ENCODE measurements around the gene STMP1.

DNA sequence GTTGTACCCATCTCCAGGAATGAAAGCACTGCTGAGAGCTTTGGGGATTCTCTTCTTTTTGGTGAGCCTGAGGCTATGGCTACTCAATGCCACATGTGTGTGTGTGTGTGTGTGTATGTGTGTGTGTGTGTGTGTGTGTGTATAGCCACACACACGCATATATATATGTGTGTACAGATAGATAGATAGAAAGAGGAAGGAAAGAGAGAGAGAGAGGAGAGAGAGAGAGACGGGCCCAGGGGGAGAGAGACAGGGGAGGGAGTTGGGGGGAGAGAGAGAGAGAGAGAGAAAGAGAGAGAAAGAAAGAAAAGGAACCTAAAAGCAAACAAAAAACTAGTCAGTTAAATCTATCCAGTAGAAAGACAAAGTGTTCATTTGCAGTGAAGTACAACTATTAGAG, 57.4 kb downstream of the STMP1 start:
- TF ChIP-seq POLR2A (IDR thresholded peaks at IDR 0.05; ENCODE audit: low read depth) (no peak), POLR2AphosphoS5 (IDR thresholded peaks at IDR 0.05) (no peak), EP300 (IDR thresholded peaks at IDR 0.05) (no peak)
- TF ChIP-seq, protein P1, sequence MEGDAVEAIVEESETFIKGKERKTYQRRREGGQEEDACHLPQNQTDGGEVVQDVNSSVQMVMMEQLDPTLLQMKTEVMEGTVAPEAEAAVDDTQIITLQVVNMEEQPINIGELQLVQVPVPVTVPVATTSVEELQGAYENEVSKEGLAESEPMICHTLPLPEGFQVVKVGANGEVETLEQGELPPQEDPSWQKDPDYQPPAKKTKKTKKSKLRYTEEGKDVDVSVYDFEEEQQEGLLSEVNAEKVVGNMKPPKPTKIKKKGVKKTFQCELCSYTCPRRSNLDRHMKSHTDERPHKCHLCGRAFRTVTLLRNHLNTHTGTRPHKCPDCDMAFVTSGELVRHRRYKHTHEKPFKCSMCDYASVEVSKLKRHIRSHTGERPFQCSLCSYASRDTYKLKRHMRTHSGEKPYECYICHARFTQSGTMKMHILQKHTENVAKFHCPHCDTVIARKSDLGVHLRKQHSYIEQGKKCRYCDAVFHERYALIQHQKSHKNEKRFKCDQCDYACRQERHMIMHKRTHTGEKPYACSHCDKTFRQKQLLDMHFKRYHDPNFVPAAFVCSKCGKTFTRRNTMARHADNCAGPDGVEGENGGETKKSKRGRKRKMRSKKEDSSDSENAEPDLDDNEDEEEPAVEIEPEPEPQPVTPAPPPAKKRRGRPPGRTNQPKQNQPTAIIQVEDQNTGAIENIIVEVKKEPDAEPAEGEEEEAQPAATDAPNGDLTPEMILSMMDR (IDR thresholded peaks at IDR 0.05), result no peak
